Cerebellar cortex (tissue), 1 donor: ENCODE results near the gene ETS2.
"Not testable (repeated sequence)": the region's sequence is repeated elsewhere in the genome, so short reads cannot be mapped to it uniquely, and the experiment has no call there.

Experiments
- DNase-seq: peaks from one replicate; pipeline ENCODE4 v3.0.0-alpha.2; 2015; ENCODE audit warnings: low spot score

The ETS2 gene

DNA sequence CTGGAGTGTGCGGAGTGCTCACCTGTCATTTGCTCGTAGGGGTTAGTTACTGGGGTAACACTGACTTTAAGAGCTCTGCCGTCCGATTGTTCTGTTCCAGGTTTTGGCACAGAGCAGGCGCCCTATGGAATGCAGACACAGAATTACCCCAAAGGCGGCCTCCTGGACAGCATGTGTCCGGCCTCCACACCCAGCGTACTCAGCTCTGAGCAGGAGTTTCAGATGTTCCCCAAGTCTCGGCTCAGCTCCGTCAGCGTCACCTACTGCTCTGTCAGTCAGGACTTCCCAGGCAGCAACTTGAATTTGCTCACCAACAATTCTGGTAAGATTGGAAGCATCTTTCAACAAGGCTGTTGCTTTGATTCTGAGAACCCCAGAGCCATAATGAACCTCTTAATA lies 12.6 kb downstream of the ETS2 start:
- no peak for DNase-seq

- DNase-seq = no peak
These were observed 13.5 kb downstream of the ETS2 start for GRCh38 chr21:38819051-38819718.

DNA sequence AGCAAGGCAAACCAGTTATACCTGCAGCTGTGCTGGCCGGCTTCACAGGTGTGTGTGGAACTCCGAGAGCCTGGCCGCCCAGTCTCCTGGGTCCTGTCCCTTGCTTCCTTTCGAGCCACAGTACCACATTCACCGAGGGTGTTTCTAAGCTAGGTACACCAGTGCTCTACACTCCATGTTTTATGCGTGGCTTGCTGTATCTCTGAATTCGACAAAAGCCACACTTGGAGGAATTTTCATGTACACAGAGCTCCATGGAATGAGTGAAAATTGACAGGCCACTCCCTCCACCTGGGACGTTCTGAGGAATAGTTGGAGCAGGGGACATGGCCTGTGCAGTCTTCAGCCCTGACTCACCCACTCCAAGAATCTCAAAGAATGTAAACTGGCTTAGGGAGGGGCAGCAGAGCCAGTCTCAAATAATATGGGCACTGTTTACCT lies 14.0 kb downstream of the ETS2 start:
- no peak for DNase-seq

GRCh38 chr21:38820471-38821239 lies 14.9 kb downstream of the ETS2 start:
- DNase-seq = no peak

GRCh38 chr21:38821248-38821647 lies 15.5 kb downstream of the ETS2 start:
- no peak for DNase-seq

DNA sequence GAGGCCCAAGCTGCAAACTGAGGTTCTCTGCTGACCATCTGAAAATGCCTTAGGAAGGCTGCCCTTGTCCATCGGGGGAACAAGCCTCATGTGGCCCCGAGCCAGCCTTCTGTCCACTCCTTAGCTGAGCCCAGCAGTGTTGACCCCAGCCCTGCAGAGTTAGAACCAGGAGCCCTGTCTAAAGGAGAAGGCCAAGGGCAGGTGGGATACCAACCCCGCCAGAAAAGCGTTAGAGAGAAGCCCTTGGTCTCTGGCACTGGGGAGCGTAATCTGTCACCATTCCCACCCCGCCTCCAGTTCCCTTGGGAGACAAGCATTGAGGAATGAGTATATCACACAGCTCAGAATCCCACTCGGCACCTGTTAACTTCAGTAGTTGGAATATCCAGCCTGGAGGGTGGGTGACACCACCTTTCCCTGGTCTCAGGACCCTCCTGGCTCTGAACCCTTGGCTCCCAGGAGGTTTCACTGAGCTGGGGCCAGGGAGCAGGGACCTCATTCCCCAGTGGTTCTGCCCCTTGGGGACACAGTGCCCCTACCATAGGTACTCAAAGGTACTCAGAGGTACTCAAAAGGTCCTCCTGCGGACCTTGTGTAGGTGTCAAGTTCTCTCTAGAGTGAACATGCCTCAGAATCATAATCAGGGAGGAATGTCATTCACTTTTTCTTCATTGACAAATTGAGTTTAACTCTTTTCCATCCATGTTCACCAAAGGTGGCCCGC lies 16.4 kb downstream of the ETS2 start:
- DNase-seq = no peak

GRCh38 chr21:38822778-38823238 lies 17.1 kb downstream of the ETS2 start:
- no peak for DNase-seq

DNA sequence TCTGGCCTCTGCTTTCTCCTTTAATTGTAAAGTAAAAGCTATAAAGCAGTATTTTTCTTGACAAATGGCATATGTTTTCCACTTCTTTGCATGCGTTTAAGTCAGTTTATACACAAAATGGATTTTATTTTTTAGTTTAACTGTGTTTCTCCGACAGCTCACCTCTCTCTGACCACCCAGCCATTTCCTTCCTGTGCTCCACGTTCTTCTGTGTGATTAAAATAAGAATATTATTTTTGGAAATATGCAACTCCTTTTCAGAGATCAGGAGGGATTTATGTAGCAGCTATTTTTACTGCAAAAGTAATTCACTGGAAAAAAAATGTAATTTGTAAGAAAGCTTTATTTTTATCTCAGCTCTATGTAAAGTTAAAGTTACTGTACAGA lies 18.0 kb downstream of the ETS2 start:
- DNase-seq = no peak

DNA sequence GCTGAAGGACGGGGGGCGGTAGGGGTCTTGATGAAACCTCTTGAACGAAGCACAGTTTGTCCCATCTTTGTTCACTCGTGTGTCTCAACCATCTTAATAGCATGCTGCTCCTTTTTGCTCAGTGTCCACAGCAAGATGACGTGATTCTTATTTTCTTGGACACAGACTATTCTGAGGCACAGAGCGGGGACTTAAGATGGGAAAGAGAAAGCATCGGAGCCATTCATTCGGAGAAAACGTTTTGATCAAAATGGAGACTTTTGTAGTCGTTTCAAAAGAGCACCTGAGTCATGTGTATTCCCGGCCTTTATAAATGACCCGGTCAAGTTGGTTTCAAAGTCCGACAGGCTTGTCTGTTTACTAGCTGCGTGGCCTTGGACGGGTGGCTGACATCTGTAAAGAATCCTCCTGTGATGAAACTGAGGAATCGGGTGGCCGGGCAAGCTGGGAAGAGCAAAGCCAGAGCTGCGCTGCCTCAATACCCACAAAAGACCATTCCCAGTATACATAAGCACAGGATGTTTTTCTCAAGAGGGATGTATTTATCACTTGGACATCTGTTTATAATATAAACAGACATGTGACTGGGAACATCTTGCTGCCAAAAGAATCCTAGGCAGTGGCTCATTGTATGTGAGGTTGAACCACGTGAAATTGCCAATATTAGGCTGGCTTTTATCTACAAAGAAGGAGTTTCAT lies 18.5 kb downstream of the ETS2 start:
- DNase-seq = no peak

GRCh38 chr21:38825269-38825668 lies 19.5 kb downstream of the ETS2 start:
- DNase-seq = no peak

DNA sequence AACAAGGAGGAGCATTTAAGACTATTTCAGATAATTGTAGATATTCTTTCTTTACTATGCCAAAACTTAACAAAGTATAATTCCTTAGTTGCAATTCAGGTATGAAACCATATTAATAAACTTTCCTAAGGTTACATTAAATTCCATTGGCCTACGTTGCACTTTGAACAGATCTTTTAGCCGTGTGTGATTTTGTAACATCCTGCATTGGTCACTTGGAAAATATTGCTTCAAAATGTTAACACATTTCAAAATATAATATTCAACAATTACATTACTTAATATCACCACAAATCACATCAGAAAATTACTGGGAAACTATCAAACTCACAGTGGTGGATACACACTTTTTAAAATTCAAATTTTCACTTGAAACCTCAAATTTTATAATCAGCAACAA lies 20.2 kb downstream of the ETS2 start:
- no peak for DNase-seq

GRCh38 chr21:38828111-38828510 lies 22.4 kb downstream of the ETS2 start:
- not testable (repeated sequence) for DNase-seq

DNA sequence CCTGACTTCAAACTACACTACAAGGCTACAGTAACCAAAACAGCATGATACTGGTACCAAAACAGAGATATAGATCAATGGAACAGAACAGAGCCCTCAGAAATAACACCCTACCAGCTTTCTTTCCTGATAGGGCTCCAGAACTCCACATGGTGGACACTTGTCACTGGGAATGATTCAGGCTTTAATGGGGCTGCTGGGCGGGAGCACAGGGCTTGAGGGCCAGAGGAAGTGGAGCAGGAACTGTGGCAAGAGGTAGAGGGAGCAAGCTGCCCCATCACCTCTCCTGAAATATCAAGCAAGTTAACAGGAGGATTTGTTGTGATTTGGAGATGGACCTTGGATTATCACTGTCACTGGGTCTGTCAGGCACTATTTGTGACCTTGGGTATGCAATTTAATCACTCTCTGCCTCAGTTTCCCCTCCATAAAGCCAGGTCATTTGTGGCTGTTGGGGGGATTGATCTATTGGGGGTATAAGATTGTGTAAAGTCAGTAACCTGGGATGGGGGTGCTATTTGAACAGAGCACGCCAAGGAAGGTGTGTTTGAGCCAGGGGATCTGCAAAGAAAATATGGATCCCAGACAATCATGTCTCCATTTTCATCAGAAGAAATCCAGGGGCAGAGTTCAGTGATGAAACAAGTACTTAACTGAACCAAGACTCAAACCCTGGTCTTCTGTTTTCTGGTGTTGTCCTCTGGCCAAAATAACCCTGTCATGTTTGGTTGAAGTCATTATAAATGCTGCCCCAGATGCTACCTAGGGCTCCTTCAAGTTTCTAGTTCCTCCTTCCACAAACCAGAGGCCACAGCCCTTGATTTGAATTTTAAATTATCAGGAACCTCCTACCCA lies 25.2 kb downstream of the ETS2 start:
- DNase-seq = no peak

- no peak for DNase-seq
These were observed 26.1 kb downstream of the ETS2 start for GRCh38 chr21:38831526-38832467.

DNA sequence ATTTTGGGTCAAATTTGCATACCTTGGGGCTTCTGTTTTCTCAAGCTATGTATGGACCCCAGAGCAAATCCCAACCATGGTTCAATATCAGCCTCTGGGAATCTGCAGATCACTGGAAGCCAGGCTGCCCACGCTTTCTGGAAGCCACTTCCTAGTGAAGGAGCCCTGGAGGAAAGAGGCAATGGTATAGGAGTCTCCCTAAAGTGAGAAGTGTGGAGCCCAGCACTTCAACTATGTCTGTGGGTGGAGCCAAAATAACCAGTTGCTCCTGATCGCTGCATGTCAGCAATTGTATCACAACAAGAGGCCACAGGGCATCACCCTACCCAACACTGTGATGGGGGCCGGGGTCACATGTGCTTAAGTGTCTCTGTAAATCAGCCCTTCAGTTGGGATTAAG lies 26.9 kb downstream of the ETS2 start:
- no peak for DNase-seq

- DNase-seq = no peak
These were observed 27.4 kb downstream of the ETS2 start for GRCh38 chr21:38833117-38833516.

GRCh38 chr21:38834725-38835124 lies 29.0 kb downstream of the ETS2 start:
- no peak for DNase-seq

- no peak for DNase-seq
These were observed 32.2 kb downstream of the ETS2 start for GRCh38 chr21:38837806-38838461.

DNA sequence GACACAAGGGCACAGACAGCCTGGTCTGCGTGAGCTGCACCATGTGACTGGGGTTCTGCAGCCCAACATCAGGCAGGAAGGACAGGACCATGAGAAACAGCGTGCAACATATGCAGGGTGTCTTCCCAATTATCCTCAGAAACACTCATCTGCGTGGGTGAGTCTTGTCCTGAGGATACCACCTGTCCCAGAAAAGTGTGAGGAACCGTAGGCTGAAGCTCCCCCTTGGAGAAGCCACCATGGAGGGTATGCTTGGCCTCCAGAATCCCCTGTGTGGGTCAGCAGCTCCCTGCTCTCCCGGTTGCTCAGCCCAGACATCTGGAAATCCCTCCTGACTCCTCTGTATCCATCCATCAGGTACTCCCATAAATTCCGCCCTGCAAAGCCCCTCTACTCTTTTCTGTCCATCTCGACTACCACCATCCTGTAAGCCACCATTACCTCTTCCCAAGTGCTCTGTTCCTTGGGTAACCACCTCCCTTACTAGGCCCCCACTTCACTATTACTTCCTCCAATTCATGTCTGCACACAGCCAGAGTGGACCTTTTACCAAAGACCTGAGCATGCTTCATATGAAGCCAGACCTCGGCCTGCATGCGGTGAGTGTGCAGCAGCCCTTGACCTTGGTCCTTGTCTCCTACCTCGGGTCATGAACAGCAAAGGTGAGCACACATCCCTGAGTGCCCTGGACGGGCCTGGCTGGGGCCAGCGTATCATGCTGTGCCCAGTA lies 33.0 kb downstream of the ETS2 start:
- DNase-seq = no peak
